Measurements from ENCODE around the gene DDX24.

DNA sequence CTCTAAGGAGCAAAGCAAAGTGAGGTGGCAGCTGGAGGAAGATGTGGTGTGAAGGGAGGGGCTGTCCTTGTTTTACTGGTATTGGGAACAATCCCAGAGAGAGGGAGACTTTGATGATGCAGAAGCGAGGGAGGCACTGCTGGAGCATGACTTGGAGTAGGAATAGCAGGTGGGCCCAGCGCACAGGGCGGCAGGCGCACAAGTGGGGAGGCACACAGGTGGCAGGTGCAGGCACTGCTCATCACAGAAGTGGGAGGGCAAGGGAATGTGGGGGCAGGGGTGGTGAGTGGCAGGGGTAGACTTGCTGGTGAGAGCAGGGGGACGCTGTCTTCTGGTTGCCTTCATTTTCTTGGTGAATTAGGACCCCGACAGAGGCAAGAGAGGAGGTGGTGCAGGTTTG lies 18.0 kb upstream of the DDX24 start:
- TF ChIP-seq POLR2A (IDR thresholded peaks at IDR 0.05; ENCODE audit: low read length) (no peak), GATA1 (IDR thresholded peaks at IDR 0.05; ENCODE audit: low read depth, low read length) (no peak)

All from erythroblast (primary cell).